Ascending aorta (tissue), 2 donors: ENCODE results near the gene DCST2. TPM values are rescaled to one million over a fixed set of nuclear protein-coding genes. Genes with fewer than 3 reads are reported as not detected.
A peak's percentile ranks its signal among the peaks of the same experiment; 100 is the strongest.

Experiments
- DNase-seq, 2 donors: peaks; one replicate each; pipeline ENCODE4 v3.0.0-alpha.2; 2019; ENCODE audit warnings: low spot score in 2 of 2
- H3K27ac ChIP-seq, 2 donors: fragments of 200-600 bp; sonication (generic); one replicate each; pipeline ENCODE4 v1.5.1; 2016 to 2017; ENCODE audit warnings: mild to moderate bottlenecking in 1 of 2
- H3K27me3 ChIP-seq: fragments of 200-600 bp; sonication (generic); one replicate; pipeline ENCODE4 v1.5.1; 2017
- H3K36me3 ChIP-seq, 2 donors: fragments of 200-600 bp; sonication (generic); one replicate each; pipeline ENCODE4 v1.5.1; 2016
- H3K4me1 ChIP-seq, 2 donors: fragments of 200-600 bp; sonication (generic); one replicate each; pipeline ENCODE4 v1.5.1; 2016 to 2017; ENCODE audit warnings: mild to moderate bottlenecking in 1 of 2
- H3K4me3 ChIP-seq, 2 donors: fragments of 200-600 bp; sonication (generic); one replicate each; pipeline ENCODE4 v1.5.1; 2016 to 2017; ENCODE audit warnings: mild to moderate bottlenecking in 1 of 2
- H3K9me3 ChIP-seq, 2 donors: fragments of 200-600 bp; sonication (generic); one replicate each; pipeline ENCODE4 v1.5.1; 2016
- intact Hi-C: fragments of 100-400 bp; cut with DNase I; formaldehyde crosslinking; loops from one replicate; pipeline ENCODE4 v1.15.1; 2023
- total RNA-seq: library from RNA; depleted of rRNA; stranded (reverse); fragments of >200 nt; gene quantifications from one replicate; pipeline ENCODE4 v1.1.0, GENCODE V29; 2016
- TF ChIP-seq, protein P1 (sequence below), 3 experiments: fragments of 200-600 bp in 2 of 3; fragments of 450-650 bp in 1 of 3; sonication (generic) in 2 of 3; IDR thresholded peaks; one replicate each; pipeline ENCODE4 v1.5.1; 2016 to 2019; ENCODE audit warnings: antibody characterized with exemption in 3 of 3, mild to moderate bottlenecking in 1 of 3, moderate library complexity in 1 of 3

Gene DCST2
- total RNA-seq, 1 donor from 2014 or later: 0.64 TPM

DNA sequence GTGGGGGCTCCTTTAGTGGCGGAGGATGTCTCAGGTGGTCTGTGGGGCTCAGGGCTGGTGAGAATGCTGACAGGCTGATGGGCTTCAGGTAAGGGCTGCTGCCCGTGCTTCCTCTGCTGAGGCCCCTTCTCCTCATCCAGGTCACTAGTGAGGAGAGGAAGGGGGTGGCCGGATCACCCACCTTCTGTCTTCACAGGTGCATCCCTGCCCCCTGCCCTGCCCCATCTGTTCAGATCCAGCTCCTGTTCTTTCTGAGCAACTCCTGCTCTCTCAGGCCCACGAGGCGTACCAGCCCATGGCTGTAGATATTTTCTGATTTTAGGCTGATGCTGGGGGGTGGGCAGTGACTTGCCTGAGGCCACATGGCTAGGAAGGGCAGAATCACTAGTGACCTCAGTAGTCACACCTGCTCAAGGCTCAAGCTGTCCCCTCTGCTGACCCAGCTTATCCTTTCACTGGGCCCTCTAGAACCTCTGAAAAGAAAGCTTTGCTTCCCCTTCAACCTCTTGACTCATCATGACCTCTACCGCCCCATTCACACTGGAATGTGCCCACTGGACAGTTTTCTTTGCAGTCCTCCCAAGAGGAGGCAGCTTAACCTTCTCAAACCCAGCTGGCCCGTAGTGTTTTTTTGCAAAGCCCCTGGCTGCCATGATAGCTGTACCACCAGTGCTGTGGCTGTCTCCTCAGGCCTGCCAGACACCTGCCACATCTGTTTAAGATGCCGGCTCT is 14.8 kb downstream of the DCST2 start:
- TF ChIP-seq, protein P1, sequence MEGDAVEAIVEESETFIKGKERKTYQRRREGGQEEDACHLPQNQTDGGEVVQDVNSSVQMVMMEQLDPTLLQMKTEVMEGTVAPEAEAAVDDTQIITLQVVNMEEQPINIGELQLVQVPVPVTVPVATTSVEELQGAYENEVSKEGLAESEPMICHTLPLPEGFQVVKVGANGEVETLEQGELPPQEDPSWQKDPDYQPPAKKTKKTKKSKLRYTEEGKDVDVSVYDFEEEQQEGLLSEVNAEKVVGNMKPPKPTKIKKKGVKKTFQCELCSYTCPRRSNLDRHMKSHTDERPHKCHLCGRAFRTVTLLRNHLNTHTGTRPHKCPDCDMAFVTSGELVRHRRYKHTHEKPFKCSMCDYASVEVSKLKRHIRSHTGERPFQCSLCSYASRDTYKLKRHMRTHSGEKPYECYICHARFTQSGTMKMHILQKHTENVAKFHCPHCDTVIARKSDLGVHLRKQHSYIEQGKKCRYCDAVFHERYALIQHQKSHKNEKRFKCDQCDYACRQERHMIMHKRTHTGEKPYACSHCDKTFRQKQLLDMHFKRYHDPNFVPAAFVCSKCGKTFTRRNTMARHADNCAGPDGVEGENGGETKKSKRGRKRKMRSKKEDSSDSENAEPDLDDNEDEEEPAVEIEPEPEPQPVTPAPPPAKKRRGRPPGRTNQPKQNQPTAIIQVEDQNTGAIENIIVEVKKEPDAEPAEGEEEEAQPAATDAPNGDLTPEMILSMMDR (IDR thresholded peaks at IDR 0.05): no peak
- Histone ChIP-seq H3K36me3 (peaks cover 13 to 28% of the 10 kb centered on the region in 2 donors), H3K9me3 (no peaks in the 10 kb centered on the region), H3K27me3 (no peaks in the 10 kb centered on the region), H3K4me1 (peaks cover 7 to 13% of the 10 kb centered on the region in 2 donors), H3K27ac (no peak overlapping the region), H3K4me3 (no peak overlapping the region)
- intact Hi-C loops: no loop called here
- DNase-seq: no peak

DNA sequence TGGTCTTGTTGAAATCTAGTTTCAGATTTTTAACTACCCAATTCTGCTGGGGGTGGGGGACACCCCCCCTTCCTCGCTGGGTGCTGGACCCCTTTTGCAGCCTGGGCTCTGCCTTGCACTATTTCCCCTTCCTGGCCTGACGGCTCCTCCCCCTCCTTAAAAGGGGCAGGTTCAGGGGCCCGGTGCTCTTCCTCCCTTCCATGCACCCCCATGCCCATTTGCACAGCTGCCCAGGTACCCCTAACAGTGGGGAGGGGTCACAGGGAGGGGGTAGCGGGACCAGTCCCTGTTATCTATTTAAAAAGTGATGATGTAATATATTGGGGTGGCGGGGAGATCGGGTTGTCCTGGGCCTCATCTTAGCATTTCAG is 15.7 kb downstream of the DCST2 start:
- intact Hi-C loops: loop anchor here (1.0 to 2.0 kb wide), 5 partner anchors 17 to 81 kb away; partner anchors contain the start of genes CKS1B and PYGO2
- H3K36me3 ChIP-seq: peaks cover 13 to 28% of the 10 kb centered on the region in 2 donors
- H3K27ac ChIP-seq: peak overlapping the region; percentile 82 to 89
- peak overlapping the region in 1 of 2 donors; percentile 59 for H3K4me3 ChIP-seq
- TF ChIP-seq, protein P1 (IDR thresholded peaks at IDR 0.05): no peak
- H3K4me1 ChIP-seq: peaks cover 7 to 13% of the 10 kb centered on the region in 2 donors
- no peaks in the 10 kb centered on the region for H3K27me3 ChIP-seq
- DNase-seq: no peak
- H3K9me3 ChIP-seq: no peaks in the 10 kb centered on the region

DNA sequence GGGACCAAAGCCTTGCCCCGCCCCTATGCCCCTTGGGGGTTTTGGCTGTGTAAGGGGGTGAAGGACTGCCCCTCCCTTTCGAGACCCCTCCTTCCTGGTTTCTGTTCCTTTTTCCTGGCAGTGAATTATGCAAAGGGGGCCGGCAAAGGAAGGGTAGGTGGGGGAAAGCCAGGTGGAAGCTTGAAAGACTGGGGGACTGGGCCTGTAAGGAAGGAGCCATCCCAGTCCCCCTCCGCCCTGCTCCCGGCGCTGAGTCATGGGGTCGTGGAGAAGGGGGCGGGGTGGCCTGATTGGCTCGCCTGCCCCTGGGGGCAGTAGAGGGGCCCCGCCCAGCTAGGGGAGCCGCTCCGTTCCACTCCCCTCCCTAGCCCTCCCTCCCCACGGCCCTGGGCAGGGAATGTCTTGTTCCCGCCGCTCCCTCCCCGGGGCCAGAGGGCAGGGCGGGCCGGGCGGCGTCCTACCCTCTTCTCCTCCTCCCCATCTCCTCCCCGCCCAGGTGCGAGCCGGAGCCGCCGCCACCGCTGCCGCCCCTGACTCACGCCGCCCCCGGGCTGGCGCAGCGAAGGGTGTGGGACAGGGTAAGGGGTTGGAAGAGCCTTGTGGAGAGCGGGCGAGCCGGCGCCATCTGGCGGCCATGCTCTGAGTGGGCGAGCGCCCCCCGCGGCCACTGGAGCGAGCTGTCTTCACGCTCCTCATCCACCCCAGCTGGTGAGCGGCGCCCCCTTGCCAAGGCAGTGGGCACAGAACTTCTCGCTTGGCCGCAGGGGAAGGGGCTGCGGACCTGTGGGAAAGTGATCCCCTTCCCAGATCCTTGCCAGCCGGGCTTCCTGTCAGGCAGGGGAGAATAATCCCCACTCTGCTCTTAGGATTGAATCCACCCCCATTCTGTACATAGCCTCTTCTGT is 16.3 kb downstream of the DCST2 start:
- Histone ChIP-seq H3K4me3 (peak overlapping the region; percentile 42 to 59), H3K27me3 (no peaks in the 10 kb centered on the region), H3K9me3 (no peaks in the 10 kb centered on the region), H3K27ac (peak overlapping the region; percentile 82 to 89), H3K4me1 (peaks cover 7 to 15% of the 10 kb centered on the region in 2 donors), H3K36me3 (peaks cover 13 to 28% of the 10 kb centered on the region in 2 donors)
- TF ChIP-seq, protein P1 (IDR thresholded peaks at IDR 0.05): peak; percentile 99 to 100 (median 99)
- DNase-seq: peak; percentile 68 to 96
- intact Hi-C loops: loop anchor here (1.0 to 2.0 kb wide), 5 partner anchors 16 to 80 kb away; partner anchors contain the start of genes CKS1B and PYGO2

DNA sequence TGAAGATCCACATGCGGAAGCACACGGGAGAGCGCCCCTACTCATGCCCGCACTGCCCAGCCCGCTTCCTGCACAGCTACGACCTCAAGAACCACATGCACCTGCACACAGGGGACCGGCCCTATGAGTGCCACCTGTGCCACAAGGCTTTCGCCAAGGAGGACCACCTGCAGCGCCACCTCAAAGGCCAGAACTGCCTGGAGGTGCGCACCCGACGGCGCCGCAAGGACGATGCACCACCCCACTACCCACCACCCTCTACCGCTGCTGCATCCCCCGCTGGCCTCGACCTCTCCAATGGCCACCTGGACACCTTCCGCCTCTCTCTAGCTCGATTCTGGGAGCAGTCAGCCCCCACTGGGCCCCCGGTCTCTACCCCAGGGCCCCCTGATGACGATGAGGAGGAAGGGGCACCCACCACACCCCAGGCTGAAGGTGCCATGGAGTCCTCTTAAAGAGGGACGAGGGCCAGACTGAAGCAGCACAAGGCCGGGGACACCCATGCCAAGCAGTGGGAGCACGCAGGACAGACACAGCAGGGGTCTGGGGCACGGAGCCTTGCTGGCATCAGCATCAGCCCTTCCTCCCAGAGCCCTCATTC is 17.2 kb downstream of the DCST2 start:
- Histone ChIP-seq H3K4me1 (peaks cover 7 to 25% of the 10 kb centered on the region in 2 donors), H3K4me3 (no peak overlapping the region), H3K9me3 (no peaks in the 10 kb centered on the region), H3K27me3 (no peaks in the 10 kb centered on the region), H3K36me3 (peaks cover 13 to 28% of the 10 kb centered on the region in 2 donors), H3K27ac (peak overlapping the region; percentile 82 to 89)
- intact Hi-C loops: loop anchor here (2.0 kb wide), 2 partner anchors 42 to 68 kb away; partner anchors contain the start of gene CKS1B
- TF ChIP-seq, protein P1 (IDR thresholded peaks at IDR 0.05): no peak
- no peak for DNase-seq

DNA sequence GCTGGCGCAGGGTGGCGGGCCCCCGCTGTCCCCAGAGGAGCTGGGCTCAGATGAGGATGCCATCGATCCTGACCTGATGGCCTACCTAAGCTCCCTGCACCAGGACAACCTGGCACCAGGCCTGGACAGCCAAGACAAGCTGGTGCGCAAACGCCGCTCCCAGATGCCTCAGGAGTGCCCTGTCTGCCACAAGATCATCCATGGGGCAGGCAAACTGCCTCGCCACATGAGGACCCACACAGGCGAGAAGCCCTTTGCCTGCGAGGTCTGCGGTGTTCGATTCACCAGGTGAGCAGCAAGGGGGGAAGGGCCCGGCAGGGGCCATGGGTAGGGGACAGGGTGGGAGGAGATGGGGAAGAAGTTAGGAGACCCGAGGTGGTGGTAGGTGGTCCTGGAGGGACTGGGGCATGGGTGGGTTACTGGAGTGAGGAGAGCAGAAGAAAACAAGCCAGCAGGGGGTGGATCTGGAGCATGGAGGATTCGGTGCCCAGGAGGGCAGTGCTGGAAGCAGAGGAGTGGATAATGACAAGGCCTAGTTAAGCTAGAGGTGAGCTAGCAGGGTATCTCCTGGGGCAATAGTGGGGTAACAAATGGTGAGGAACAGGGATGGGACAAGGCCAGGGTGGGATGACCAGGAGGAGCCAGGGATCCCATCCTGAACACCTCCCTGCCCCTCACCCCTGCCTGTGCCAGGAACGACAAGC is 17.9 kb downstream of the DCST2 start:
- intact Hi-C loops: loop anchor here (2.0 kb wide), 2 partner anchors 41 to 69 kb away; partner anchors contain the start of gene CKS1B
- Histone ChIP-seq H3K36me3 (peaks cover 13 to 28% of the 10 kb centered on the region in 2 donors), H3K4me3 (no peak overlapping the region), H3K27ac (no peak overlapping the region), H3K9me3 (no peaks in the 10 kb centered on the region), H3K4me1 (peaks cover 7 to 29% of the 10 kb centered on the region in 2 donors), H3K27me3 (no peaks in the 10 kb centered on the region)
- TF ChIP-seq, protein P1 (IDR thresholded peaks at IDR 0.05): no peak
- no peak for DNase-seq
